GM11168 (cell line): ENCODE results near the gene NOS2.
"Not testable (repeated sequence)": the region's sequence is repeated elsewhere in the genome, so short reads cannot be mapped to it uniquely, and the experiment has no call there.

ENCODE experiments used
- in situ Hi-C: fragments of 300-500 bp; cut with MboI; formaldehyde crosslinking; loops from one replicate; pipeline ENCODE4 v1.12.0; 2022; ENCODE audit warnings: low sequenced_read_pairs; ENCODE audit not compliant: unreplicated experiment

NOS2 gene

GRCh38 chr17:27759528-27759927 is 40.8 kb downstream of the NOS2 start:
- in situ Hi-C loops = no loop called here

- in situ Hi-C loops = no loop called here
Measured at GRCh38 chr17:27756467-27757371, 43.6 kb downstream of the NOS2 start.

- in situ Hi-C loops = no loop called here
Measured at GRCh38 chr17:27755706-27756466, 44.4 kb downstream of the NOS2 start.

- in situ Hi-C loops = no loop called here
Measured at GRCh38 chr17:27754549-27754948, 45.8 kb downstream of the NOS2 start.

- in situ Hi-C loops = not testable (repeated sequence)
Measured at GRCh38 chr17:27753726-27754125, 46.6 kb downstream of the NOS2 start.

GRCh38 chr17:27752831-27753619 is 47.3 kb downstream of the NOS2 start:
- in situ Hi-C loops = not testable (repeated sequence)

GRCh38 chr17:27751622-27752490 is 48.5 kb downstream of the NOS2 start:
- in situ Hi-C loops = no loop called here

GRCh38 chr17:27751166-27751565 is 49.2 kb downstream of the NOS2 start:
- in situ Hi-C loops = no loop called here

- in situ Hi-C loops = not testable (repeated sequence)
Measured at GRCh38 chr17:27749562-27750150, 50.7 kb downstream of the NOS2 start.

- in situ Hi-C loops = no loop called here
Measured at GRCh38 chr17:27748360-27748825, 51.9 kb downstream of the NOS2 start.

- in situ Hi-C loops = no loop called here
Measured at GRCh38 chr17:27747462-27748359, 52.6 kb downstream of the NOS2 start.

- in situ Hi-C loops = no loop called here
Measured at GRCh38 chr17:27746881-27747280, 53.4 kb downstream of the NOS2 start.

GRCh38 chr17:27746320-27746719 is 54.0 kb downstream of the NOS2 start:
- in situ Hi-C loops = not testable (repeated sequence)

- in situ Hi-C loops = not testable (repeated sequence)
Measured at GRCh38 chr17:27745207-27745830, 55.0 kb downstream of the NOS2 start.

- in situ Hi-C loops = no loop called here
Measured at GRCh38 chr17:27743281-27743885, 56.9 kb downstream of the NOS2 start.

GRCh38 chr17:27741971-27742575 is 58.3 kb downstream of the NOS2 start:
- in situ Hi-C loops = no loop called here

- in situ Hi-C loops = no loop called here
Measured at GRCh38 chr17:27741361-27741861, 58.9 kb downstream of the NOS2 start.
